ENCODE results near the gene NDUFAF2. TPM values are rescaled to one million over a fixed set of nuclear protein-coding genes. Genes with fewer than 3 reads are reported as not detected.

NDUFAF2 gene
- polyA plus RNA-seq, 1 of the 3 experiments (the other 2 are of a cell fraction), result 33.4 TPM

GRCh38 chr5:60958088-60958487 is 13.1 kb downstream of the NDUFAF2 start:
- ChIA-PET CTCF (interaction anchor here (0.7 to 3.2 kb wide), 16 partner anchors 12 to 1191 kb away, joined by 3 to 22 read pairs (median 3); partner anchors contain the start of gene ZSWIM6), POLR2A (no interaction called here)
- Histone ChIP-seq H3K27me3 (ENCODE audit: insufficient read depth) (no peaks in the 10 kb centered on the region), H3K79me2 (ENCODE audit: insufficient read depth) (peaks cover 65% of the 10 kb centered on the region; the same call in 1 of the 2 replicates), H3K4me1 (ENCODE audit: control insufficient read depth in 1 of 2, insufficient read depth in 2 of 2, low read depth in 1 of 2, low read length in 1 of 2) (peaks cover 6 to 7% of the 10 kb centered on the region in 2 experiments; a peak in 3 of 4 replicates), H3K27ac (ENCODE audit: low read depth in 2 of 2, low read length in 1 of 2) (peak overlapping the region in 1 of 2 experiments; percentile 11; a peak in 3 of 4 replicates), H3K9ac (no peak overlapping the region), H2AFZ (ENCODE audit: low read depth) (no peak overlapping the region), H3K4me2 (no peak overlapping the region), H3K4me3 (ENCODE audit: low read depth in 2 of 2, low read length in 1 of 2) (no peak overlapping the region), H3F3A (replicated peaks; ENCODE audit: insufficient read depth) (no peaks in the 10 kb centered on the region), H3K9me3 (0 out of 2 replicates have a peak, but pooled peaks cover 3% of the 10 kb centered on the region), H3K9me2 (no peaks in the 10 kb centered on the region), H4K20me1 (ENCODE audit: insufficient read depth) (no peaks in the 10 kb centered on the region), H3K36me3 (replicated peaks in 1 of 2; ENCODE audit: control insufficient read depth in 1 of 2, insufficient read depth in 2 of 2, low read length in 1 of 2) (no peaks in the 10 kb centered on the region)
- DNase-seq, result no peak
- TF ChIP-seq ELF1 (IDR thresholded peaks at IDR 0.05) (no peak), TAF1 (IDR thresholded peaks at IDR 0.05; ENCODE audit: borderline replicate concordance, low read depth, low read length) (no peak), GABPA (IDR thresholded peaks at IDR 0.05; ENCODE audit: low read depth) (no peak), TCF12 (IDR thresholded peaks at IDR 0.05) (peak; percentile 35; the same call in 1 of the 2 replicates), JUND (IDR thresholded peaks at IDR 0.05) (no peak), FOSL2 (IDR thresholded peaks at IDR 0.05; ENCODE audit: borderline replicate concordance, low read depth) (no peak), MEF2A (IDR thresholded peaks at IDR 0.05; ENCODE audit: borderline replicate concordance, low read depth) (no peak), PBX3 (IDR thresholded peaks at IDR 0.05) (no peak), NFIC (IDR thresholded peaks at IDR 0.05; ENCODE audit: borderline replicate concordance) (no peak), CHD2 (IDR thresholded peaks at IDR 0.05; ENCODE audit: low read length, partially characterized antibody) (no peak), EP300 (IDR thresholded peaks at IDR 0.05; ENCODE audit: borderline replicate concordance in 1 of 2, low read depth in 1 of 2, low read length in 1 of 2) (peak in 1 of 2 experiments; percentile 61; a peak in 2 of 4 replicates)

- POLR2A ChIA-PET, result no interaction called here
- TF ChIP-seq IRF3 (IDR thresholded peaks at IDR 0.05; ENCODE audit: low read depth, low read length) (no peak), ZBTB33 (IDR thresholded peaks at IDR 0.05; ENCODE audit: borderline replicate concordance, low read depth) (no peak), GABPA (IDR thresholded peaks at IDR 0.05; ENCODE audit: low read depth) (no peak), SMC3 (IDR thresholded peaks at IDR 0.05; ENCODE audit: low read depth, low read length) (no peak), NFIC (IDR thresholded peaks at IDR 0.05; ENCODE audit: borderline replicate concordance) (no peak), RXRA (IDR thresholded peaks at IDR 0.05; ENCODE audit: borderline replicate concordance, low read depth) (no peak), USF2 (IDR thresholded peaks at IDR 0.05; ENCODE audit: borderline replicate concordance, low read depth, low read length) (no peak), RFX5 (IDR thresholded peaks at IDR 0.05; ENCODE audit: low read length) (no peak), REST (IDR thresholded peaks at IDR 0.05; ENCODE audit: low read depth, low read length) (no peak), EP300 (IDR thresholded peaks at IDR 0.05; ENCODE audit: borderline replicate concordance in 1 of 2, low read depth in 1 of 2, low read length in 1 of 2) (no peak), CHD2 (IDR thresholded peaks at IDR 0.05; ENCODE audit: low read length, partially characterized antibody) (no peak), MXI1 (IDR thresholded peaks at IDR 0.05; ENCODE audit: low read depth, low read length) (no peak)
Observed at GRCh38 chr5:60958712-60959111, 13.7 kb downstream of the NDUFAF2 start.

More at GRCh38 chr5:60958712-60959111, 13.7 kb downstream of the NDUFAF2 start:
- peaks cover 6 to 7% of the 10 kb centered on the region in 2 experiments; a peak in 3 of 4 replicates for H3K4me1 ChIP-seq (ENCODE audit: control insufficient read depth in 1 of 2, insufficient read depth in 2 of 2, low read depth in 1 of 2, low read length in 1 of 2)
- no peak overlapping the region for H3K4me2 ChIP-seq
- H3F3A ChIP-seq (replicated peaks; ENCODE audit: insufficient read depth), result no peaks in the 10 kb centered on the region
- WGBS (ENCODE audit: low lambda C conversion rate), result 99% methylated on average over 2 of the region's 2 CpGs
- H3K4me3 ChIP-seq (ENCODE audit: low read depth in 2 of 2, low read length in 1 of 2), result no peak overlapping the region
- H3K36me3 ChIP-seq (replicated peaks in 1 of 2; ENCODE audit: control insufficient read depth in 1 of 2, insufficient read depth in 2 of 2, low read length in 1 of 2), result no peaks in the 10 kb centered on the region
- peaks cover 59% of the 10 kb centered on the region; the same call in 1 of the 2 replicates for H3K79me2 ChIP-seq (ENCODE audit: insufficient read depth)
- H2AFZ ChIP-seq (ENCODE audit: low read depth), result no peak overlapping the region
- H3K9me3 ChIP-seq, result 0 out of 2 replicates have a peak, but pooled peaks cover 3% of the 10 kb centered on the region
- DNase-seq, result no peak
- H4K20me1 ChIP-seq (ENCODE audit: insufficient read depth), result no peaks in the 10 kb centered on the region
- H3K27me3 ChIP-seq (ENCODE audit: insufficient read depth), result no peaks in the 10 kb centered on the region
- no peaks in the 10 kb centered on the region for H3K9me2 ChIP-seq
- H3K9ac ChIP-seq, result no peak overlapping the region
- CTCF ChIA-PET, result interaction anchor here (0.7 to 3.2 kb wide), 34 partner anchors 8 to 1347 kb away, joined by 3 to 22 read pairs (median 3); partner anchors contain the start of genes DEPDC1B, KIF2A and ZSWIM6
- no peak overlapping the region; a peak in 1 of 4 replicates for H3K27ac ChIP-seq (ENCODE audit: low read depth in 2 of 2, low read length in 1 of 2)

Data from SK-N-SH (cell line).